Activated CD4-positive, alpha-beta T cell treated with anti-CD3 and anti-CD28 coated beads for 1 hour (primary cell): ENCODE results near the gene SPTSSB.

Experiments used
- DNase-seq: peaks from one replicate; pipeline ENCODE4 v3.0.0-alpha.2; 2020

The SPTSSB gene

GRCh38 chr3:161337311-161337710 is 34.0 kb downstream of the SPTSSB start:
- no peak for DNase-seq

GRCh38 chr3:161336661-161337060 is 34.7 kb downstream of the SPTSSB start:
- no peak for DNase-seq

GRCh38 chr3:161333696-161334095 is 37.6 kb downstream of the SPTSSB start:
- no peak for DNase-seq

- DNase-seq: no peak
Measured at GRCh38 chr3:161332792-161333191, 38.5 kb downstream of the SPTSSB start.

- DNase-seq: no peak
Measured at GRCh38 chr3:161325059-161325458, 46.3 kb downstream of the SPTSSB start.

GRCh38 chr3:161323926-161324621 is 47.2 kb downstream of the SPTSSB start:
- no peak for DNase-seq

GRCh38 chr3:161322781-161323568 is 48.3 kb downstream of the SPTSSB start:
- DNase-seq: no peak

- DNase-seq: no peak
Measured at GRCh38 chr3:161320837-161321236, 50.5 kb downstream of the SPTSSB start.

- no peak for DNase-seq
Measured at GRCh38 chr3:161319867-161320266, 51.5 kb downstream of the SPTSSB start.

GRCh38 chr3:161317077-161317476 is 54.2 kb downstream of the SPTSSB start:
- DNase-seq: no peak

GRCh38 chr3:161316006-161316689 is 55.2 kb downstream of the SPTSSB start:
- no peak for DNase-seq

- no peak for DNase-seq
Measured at GRCh38 chr3:161314836-161315395, 56.4 kb downstream of the SPTSSB start.

GRCh38 chr3:161310649-161311423 is 60.5 kb downstream of the SPTSSB start:
- no peak for DNase-seq

GRCh38 chr3:161305095-161305991 is 66.0 kb downstream of the SPTSSB start:
- DNase-seq: no peak

- no peak for DNase-seq
Measured at GRCh38 chr3:161296814-161297213, 74.5 kb downstream of the SPTSSB start.

GRCh38 chr3:161295325-161295724 is 76.0 kb downstream of the SPTSSB start:
- DNase-seq: no peak
